Ovary (tissue), 3 donors: Measurements from ENCODE around the gene RUNX2.

Experiments
- POLR2A ChIP-seq: fragments of 450-650 bp; IDR thresholded peaks from one replicate; pipeline ENCODE4 v1.6.1; 2017; ENCODE audit warnings: antibody characterized with exemption, mild to moderate bottlenecking, moderate library complexity
- TF ChIP-seq, protein P1 (sequence below), 3 donors: fragments of 450-650 bp in 2 of 3; fragments of 200-600 bp in 1 of 3; IDR thresholded peaks; one replicate each; pipeline versions ENCODE4 v1.5.1 to v1.8.0; 2016 to 2022; ENCODE audit warnings: antibody characterized with exemption in 3 of 3, mild to moderate bottlenecking in 1 of 3
- donor health status: DM: no; HTN: no; CAD: no.

DNA sequence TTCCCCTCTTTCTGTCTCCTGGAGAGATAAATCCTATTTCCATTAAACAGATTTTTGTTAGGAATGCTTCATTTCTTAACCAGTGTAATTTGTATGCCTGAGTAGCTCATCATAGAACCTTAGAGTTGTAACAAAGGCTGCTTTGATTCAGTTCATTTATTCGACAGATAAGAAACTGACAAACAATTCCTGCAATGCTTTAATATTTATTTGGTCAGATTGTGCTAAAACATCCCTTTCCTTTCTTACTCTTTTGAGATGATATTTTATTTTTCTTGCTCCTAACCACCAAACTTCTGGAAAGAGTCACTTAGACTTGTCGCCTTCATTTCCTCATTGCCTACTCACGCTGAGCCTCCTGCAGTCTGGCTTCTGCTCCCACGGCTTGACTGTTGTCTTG, 138.6 kb downstream of the RUNX2 start:
- TF ChIP-seq, protein P1, sequence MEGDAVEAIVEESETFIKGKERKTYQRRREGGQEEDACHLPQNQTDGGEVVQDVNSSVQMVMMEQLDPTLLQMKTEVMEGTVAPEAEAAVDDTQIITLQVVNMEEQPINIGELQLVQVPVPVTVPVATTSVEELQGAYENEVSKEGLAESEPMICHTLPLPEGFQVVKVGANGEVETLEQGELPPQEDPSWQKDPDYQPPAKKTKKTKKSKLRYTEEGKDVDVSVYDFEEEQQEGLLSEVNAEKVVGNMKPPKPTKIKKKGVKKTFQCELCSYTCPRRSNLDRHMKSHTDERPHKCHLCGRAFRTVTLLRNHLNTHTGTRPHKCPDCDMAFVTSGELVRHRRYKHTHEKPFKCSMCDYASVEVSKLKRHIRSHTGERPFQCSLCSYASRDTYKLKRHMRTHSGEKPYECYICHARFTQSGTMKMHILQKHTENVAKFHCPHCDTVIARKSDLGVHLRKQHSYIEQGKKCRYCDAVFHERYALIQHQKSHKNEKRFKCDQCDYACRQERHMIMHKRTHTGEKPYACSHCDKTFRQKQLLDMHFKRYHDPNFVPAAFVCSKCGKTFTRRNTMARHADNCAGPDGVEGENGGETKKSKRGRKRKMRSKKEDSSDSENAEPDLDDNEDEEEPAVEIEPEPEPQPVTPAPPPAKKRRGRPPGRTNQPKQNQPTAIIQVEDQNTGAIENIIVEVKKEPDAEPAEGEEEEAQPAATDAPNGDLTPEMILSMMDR (IDR thresholded peaks at IDR 0.05), result no peak
- no peak for TF ChIP-seq POLR2A
